GM21619 (cell line): ENCODE measurements around the gene UBE2L6.

Source experiments
- ATAC-seq: cut with Tn5 transposase; IDR thresholded peaks from one replicate; pipeline ENCODE4 v1.9.1; 2021; ENCODE audit not compliant: unreplicated experiment

Gene UBE2L6

DNA sequence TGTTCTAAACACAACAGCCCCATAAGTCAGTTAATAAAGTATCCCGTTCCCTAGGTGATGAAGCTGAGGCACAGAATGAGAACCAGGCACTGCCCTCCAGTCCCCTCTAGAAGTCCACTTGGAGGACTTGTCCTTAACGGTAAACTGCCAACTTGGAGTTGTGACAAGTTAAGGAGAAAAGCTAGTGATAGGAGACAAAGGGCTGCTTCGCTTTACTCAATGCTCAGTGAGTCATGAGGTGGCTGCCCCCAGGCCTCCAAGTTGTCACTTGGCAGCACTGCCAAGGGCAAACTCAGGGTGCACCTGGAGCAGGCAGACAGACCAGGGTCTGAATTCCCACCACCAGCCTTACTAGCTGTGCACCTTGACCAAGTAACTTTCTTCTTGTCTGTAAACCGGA is 65.5 kb downstream of the UBE2L6 start:
- ATAC-seq: no peak
